ENCODE measurements around the gene GPX3.

GPX3 gene

DNA sequence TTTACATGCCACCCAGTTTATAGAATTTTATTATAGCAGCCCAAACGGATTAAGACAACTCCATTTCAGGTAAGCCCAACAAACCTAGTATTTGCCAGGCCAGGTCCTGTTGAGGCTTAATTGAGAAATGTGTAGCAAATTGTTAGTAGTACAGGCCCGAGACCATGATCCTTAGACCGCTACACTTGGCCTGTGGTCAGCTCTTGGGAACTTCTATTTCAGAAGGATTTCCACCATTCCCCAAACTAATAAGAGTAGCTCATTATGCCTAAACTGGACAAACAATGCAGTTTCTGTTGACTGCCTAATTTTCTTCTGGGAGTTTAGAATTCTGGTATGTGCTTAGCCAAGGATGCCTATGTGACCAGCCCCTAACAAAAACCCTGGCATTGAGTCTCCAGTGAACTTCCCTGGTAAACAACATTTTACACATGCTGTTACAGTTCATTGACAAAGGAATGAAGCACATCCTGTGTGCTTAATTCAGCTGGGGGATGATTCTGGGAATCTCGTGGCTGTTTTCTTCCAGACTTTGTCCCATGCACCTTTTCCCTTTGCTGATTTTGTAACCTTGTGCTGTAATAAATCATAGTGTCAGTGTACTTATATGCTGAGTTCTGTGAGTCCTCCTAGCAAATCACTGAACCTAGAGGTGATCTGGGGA, 5.6 kb upstream of the GPX3 start:
- DNase-seq: no peak

- no peak for DNase-seq
These were observed 4.3 kb upstream of the GPX3 start for GRCh38 chr5:151015974-151016587.

GRCh38 chr5:151016700-151017099, 3.7 kb upstream of the GPX3 start:
- no peak for DNase-seq

DNA sequence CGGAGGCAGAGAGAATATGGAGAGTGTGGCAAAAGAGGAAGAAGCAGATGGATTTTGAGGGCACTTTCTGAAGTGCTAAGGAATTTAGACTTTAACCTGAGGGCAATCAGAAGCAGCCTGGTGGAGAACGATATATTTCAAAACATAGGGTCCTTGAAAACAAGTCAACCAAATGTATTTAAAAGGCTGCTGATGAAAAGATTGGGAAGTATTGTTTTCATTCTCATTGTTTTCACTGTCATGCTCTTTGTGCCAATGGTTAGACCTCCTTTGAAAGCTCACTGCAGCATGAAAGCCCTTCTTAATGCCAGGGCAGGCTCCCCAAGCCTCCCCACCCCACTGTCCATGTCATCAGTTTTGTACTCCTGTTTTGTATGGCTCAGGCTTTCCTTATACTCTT, 2.5 kb upstream of the GPX3 start:
- no peak for DNase-seq

DNA sequence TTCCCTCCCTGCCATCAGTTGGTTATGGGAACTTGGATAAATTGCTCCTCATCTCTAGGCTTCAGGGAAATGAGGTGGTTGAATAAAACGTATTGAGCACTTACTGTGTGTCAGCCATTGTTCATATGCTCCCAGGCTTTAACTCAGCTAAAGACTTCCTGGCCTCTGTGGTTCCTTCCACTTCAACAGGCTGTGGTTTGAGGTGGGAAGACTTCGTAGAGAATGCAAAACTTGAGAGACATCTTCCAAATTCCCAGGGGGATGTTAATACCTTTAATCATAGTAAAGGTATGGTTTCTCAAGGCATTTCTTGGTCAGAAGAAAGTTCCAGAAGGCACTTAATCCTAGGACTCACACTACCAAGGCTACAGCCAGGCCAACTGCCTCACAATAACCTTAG, 1.5 kb upstream of the GPX3 start:
- no peak for DNase-seq

DNA sequence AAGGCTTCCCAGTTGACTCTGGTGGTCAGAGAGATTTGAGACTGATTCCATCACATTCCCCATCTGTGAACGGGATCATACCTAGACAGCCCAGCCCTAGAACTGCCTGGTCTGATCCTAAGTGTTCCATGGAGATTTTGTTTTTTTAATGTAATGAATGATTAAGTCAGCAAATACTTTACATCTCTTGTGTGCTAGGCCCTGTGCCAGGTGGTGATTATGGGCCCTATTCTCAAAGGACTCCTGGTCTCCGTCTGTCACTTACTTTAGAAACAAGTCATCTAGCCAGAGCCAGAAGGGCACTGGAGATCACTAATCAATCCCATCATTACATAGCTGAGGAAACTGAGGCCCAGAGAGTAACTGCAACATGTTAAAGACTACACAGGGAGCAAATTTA, 1.1 kb upstream of the GPX3 start:
- no peak for DNase-seq

GRCh38 chr5:151021746-151022145, 1.4 kb downstream of the GPX3 start:
- no peak for DNase-seq

DNA sequence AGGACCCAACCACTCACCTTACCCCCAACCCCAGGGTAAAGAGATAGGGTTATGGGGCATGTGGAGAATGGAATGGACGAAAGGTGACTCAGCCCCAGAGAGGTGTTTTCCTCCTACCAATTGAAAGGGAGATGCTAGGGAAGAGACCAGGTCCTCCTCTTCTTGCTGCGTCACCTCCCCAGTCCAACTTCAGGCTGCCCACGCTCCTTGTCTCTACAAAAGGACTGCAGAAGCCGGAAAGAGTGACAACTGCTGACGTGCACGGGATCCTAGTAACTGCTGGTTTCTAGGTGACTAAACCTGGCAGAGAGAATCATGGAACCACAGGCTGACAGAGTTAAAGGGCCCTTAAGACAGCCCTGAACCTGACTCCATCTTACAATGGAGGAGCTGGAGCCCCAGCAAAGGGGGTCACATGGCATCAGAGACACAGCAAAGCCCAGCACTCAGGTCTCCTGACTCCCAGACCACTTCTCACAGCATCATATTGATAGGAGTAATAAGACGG, 2.2 kb downstream of the GPX3 start:
- DNase-seq: no peak

DNA sequence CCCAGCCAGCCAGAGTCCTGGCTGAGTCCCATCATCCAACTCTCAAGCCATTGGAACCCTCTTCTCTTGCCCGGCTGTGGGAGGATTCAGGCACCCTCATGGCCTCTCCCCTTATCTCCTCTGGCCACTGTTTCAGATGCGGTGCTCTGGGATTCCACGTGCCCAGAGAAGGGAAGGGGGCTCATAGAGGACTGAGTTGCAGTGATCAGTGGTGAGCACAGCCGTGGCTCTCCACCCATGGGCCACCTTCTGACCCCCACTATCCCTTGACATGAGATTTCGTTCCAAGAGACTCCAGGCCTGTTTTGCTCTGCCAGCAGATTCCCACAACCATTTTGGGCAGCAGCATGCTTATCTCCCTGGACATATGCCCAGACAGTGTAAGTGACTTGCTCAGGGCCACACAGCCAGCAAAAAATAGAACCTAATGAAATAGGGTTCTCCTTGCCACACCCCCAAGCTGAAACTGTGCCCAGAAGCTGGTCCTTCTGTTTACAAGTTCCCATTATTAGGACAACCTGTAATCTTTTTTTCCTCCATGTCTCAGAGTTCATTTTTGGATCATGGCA, 2.7 kb downstream of the GPX3 start:
- no peak for DNase-seq

DNA sequence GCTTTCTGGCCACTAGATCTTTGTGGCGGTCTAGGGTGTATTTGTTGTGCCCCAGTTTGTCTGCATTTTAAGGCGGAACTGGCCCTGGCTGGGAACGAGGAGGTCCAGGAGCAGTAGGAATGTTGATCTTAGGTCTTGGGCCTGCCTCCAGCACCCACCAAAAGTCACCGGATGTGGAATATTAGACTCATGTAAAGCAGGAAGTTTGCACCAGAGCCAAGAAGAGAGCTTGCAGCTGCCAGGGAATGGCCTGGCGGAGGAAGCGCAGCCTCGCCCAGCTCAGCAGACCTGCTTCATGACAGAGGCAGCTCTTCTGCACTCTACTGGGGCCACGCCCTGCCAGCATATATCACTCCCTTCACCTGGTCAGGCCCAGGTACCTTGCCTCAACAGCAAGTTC, 3.3 kb downstream of the GPX3 start:
- DNase-seq: no peak

- no peak for DNase-seq
These were observed 4.3 kb downstream of the GPX3 start for GRCh38 chr5:151024440-151025249.

GRCh38 chr5:151025250-151025606, 4.8 kb downstream of the GPX3 start:
- DNase-seq: no peak

DNA sequence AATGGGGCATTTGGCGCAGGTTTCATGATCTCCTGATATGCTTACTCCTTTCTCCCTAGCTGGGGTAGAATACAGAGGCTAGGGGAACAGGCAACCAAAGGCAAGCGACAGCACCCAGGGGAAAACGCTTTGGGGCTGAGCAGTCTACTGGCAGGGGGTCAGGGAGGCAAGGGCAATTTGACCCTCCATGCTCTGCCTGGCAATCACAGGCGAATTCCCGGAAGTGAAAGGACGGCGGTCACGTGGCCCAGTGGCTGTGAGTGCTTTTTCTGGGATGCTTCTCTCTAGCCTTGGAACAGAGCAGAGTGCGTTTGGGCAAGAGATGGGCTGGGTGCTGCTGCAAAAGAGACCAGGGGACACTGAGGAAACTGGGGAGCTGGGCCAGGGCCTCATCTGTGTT, 5.7 kb downstream of the GPX3 start:
- DNase-seq: no peak

DNA sequence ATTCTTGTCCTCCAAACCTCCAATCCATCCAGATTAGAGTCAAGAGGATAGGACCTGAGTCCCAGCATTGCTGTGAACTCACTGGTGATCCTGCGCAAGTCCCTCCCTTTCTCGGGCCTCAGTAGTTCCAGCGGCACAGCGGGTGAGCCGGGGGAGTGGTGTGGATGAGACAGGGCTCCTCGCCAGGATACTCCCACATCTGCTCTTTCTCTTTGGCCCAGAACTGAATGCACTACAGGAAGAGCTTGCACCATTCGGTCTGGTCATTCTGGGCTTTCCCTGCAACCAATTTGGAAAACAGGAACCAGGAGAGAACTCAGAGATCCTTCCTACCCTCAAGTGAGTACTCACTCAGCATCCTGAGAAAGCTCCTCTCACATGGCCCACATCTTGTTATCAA, 6.3 kb downstream of the GPX3 start:
- no peak for DNase-seq

DNA sequence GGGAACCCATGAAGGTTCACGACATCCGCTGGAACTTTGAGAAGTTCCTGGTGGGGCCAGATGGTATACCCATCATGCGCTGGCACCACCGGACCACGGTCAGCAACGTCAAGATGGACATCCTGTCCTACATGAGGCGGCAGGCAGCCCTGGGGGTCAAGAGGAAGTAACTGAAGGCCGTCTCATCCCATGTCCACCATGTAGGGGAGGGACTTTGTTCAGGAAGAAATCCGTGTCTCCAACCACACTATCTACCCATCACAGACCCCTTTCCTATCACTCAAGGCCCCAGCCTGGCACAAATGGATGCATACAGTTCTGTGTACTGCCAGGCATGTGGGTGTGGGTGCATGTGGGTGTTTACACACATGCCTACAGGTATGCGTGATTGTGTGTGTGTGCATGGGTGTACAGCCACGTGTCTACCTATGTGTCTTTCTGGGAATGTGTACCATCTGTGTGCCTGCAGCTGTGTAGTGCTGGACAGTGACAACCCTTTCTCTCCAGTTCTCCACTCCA, 7.6 kb downstream of the GPX3 start:
- DNase-seq: no peak

DNA sequence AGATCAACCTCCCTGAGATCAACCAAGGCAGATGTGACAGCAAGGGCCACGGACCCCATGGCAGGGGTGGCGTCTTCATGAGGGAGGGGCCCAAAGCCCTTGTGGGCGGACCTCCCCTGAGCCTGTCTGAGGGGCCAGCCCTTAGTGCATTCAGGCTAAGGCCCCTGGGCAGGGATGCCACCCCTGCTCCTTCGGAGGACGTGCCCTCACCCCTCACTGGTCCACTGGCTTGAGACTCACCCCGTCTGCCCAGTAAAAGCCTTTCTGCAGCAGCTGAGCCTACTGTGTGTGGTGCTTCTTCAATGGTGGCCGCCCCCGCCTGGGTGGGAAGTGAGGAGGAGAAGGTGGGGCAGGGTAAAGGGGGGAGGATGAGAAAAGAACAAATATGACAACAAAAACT, 8.3 kb downstream of the GPX3 start:
- DNase-seq: no peak

- no peak for DNase-seq
These were observed 9.0 kb downstream of the GPX3 start for GRCh38 chr5:151029179-151030055.

GRCh38 chr5:151030056-151030336, 9.6 kb downstream of the GPX3 start:
- no peak for DNase-seq

DNA sequence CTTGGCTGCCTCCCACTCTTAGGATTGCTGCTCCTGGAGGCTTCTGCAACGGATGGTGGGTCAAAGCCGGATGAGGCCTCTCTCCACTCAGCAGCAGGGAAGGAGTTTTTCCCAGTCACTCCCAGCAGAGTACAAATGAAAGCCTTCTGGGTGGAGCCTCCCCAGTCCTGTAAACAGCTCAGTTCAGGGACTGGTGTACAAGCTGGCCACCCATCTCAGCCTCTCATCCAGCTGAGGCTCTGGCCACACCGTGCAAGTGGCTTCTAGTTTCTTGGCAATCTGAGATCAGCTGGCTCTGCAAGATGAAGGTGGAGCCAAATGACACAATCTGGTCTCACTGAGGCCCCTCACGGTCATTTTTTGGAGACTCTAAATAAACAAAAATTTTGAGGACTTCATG, 10.0 kb downstream of the GPX3 start:
- DNase-seq: no peak

DNA sequence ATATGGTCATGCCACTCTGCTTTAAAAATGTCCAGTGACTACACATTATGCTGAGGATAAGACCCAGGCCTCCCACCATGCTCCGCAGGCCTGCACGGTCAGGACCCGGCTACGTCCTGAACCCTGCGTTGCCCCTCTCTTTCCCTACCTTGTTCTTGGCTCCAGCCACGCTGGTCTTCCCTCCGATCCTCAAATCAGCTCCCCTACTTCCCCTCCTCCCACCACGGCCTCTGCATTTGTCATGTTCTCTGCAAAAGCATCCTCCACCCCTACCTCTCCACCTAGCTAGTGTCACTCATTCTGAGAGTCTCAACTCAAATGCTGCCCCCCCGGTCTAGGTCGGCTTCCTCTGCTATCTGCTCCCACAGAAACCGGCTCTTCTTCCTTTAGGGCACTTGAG, 11.2 kb downstream of the GPX3 start:
- no peak for DNase-seq

DNA sequence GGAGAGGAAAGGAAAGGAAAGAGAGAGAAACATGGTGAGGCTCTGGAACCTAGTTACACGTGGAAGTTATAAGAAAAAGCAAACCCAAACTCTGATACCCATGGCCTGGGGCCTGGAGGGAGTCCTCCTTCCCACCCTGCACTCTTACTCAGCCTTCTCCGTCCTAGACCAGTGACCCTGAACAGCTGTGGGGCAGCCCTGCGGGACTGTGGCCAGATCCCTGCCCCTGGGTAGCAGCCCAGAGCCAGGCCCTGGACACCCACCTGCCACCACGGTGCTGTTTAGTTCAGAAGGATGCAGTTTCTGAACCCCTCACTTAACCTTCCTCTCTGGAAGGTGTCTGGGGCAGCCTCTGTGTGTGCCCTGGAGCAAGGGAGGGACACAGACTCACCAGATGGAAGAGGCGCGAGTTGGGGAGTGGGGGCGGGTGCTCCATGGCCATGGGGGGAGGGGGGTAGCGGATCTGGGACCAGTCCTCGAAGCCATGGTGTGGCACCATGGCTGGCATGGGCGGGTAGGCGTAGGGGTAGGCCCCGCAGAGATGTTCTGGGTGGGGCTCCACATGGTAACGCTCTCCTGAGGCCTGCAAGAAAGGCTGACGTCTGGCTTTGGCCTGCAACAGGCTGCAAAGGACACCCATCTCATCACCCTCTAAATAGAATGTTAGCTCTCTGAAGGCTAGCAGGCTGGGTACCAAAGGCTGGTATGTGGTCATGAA, 13.0 kb downstream of the GPX3 start:
- no peak for DNase-seq
